ENCODE data around the gene KIF1A. TPM values are rescaled to one million over a fixed set of nuclear protein-coding genes. Genes with fewer than 3 reads are reported as not detected.

The KIF1A gene
- total RNA-seq, 1 experiment from 2014 or later = not detected

GRCh38 chr2:240784629-240785423, 35.2 kb downstream of the KIF1A start:
- H3K4me2 ChIP-seq = no peak overlapping the region
- no peaks in the 10 kb centered on the region for H3K9me2 ChIP-seq (ENCODE audit: insufficient read depth)
- TF ChIP-seq CTCF (conservative IDR thresholded peaks at IDR 0.05) (no peak), EZH2 (IDR thresholded peaks at IDR 0.05; ENCODE audit: low read depth) (no peak)
- ChIA-PET CTCF (no interaction called here), POLR2A (ENCODE audit: unreplicated experiment) (no interaction called here)
- H3K36me3 ChIP-seq (ENCODE audit: low read depth) = no peaks in the 10 kb centered on the region
- no peak for DNase-seq
- H3F3A ChIP-seq (ENCODE audit: insufficient read depth, low read depth) = no peaks in the 10 kb centered on the region
- intact Hi-C loops (cut with micrococcal nuclease; ENCODE audit: unreplicated experiment) = no loop called here
- H3K79me2 ChIP-seq (ENCODE audit: low read depth) = no peaks in the 10 kb centered on the region
- BruUV-seq (replicated peaks) = no TSS peak
- no peaks in the 10 kb centered on the region for H3K4me1 ChIP-seq (replicated peaks; ENCODE audit: insufficient read depth)
- H3K4me3 ChIP-seq = no peak overlapping the region
- H3K27ac ChIP-seq = no peak overlapping the region
- H2AFZ ChIP-seq = no peak overlapping the region
- H4K20me1 ChIP-seq (ENCODE audit: insufficient read depth) = no peaks in the 10 kb centered on the region
- H3K27me3 ChIP-seq (ENCODE audit: insufficient read depth, low read depth) = peaks cover 67% of the 10 kb centered on the region
- no peaks in the 10 kb centered on the region for H3K9me3 ChIP-seq (ENCODE audit: insufficient read depth, low read depth)

- BruUV-seq (replicated peaks) = no TSS peak
- no peak overlapping the region for H2AFZ ChIP-seq
- no peak overlapping the region for H3K4me2 ChIP-seq
- no peak for DNase-seq
- no peaks in the 10 kb centered on the region for H3F3A ChIP-seq (ENCODE audit: insufficient read depth, low read depth)
- intact Hi-C loops (cut with micrococcal nuclease; ENCODE audit: unreplicated experiment) = no loop called here
- H3K4me1 ChIP-seq (replicated peaks; ENCODE audit: insufficient read depth) = no peaks in the 10 kb centered on the region
- POLR2A ChIA-PET (ENCODE audit: unreplicated experiment) = no interaction called here
- no peaks in the 10 kb centered on the region for H4K20me1 ChIP-seq (ENCODE audit: insufficient read depth)
- H3K36me3 ChIP-seq (ENCODE audit: low read depth) = no peaks in the 10 kb centered on the region
- no peak overlapping the region for H3K4me3 ChIP-seq
- peaks cover 65% of the 10 kb centered on the region for H3K27me3 ChIP-seq (ENCODE audit: insufficient read depth, low read depth)
- no peak overlapping the region for H3K27ac ChIP-seq
- CTCF ChIA-PET = no interaction called here
- TF ChIP-seq EZH2 (IDR thresholded peaks at IDR 0.05; ENCODE audit: low read depth) (no peak), CTCF (conservative IDR thresholded peaks at IDR 0.05) (no peak)
- H3K9me3 ChIP-seq (ENCODE audit: insufficient read depth, low read depth) = no peaks in the 10 kb centered on the region
- no peaks in the 10 kb centered on the region for H3K79me2 ChIP-seq (ENCODE audit: low read depth)
- H3K9me2 ChIP-seq (ENCODE audit: insufficient read depth) = no peaks in the 10 kb centered on the region
These were observed 36.0 kb downstream of the KIF1A start for GRCh38 chr2:240783819-240784621.

- Histone ChIP-seq H3K4me1 (replicated peaks; ENCODE audit: insufficient read depth) (no peaks in the 10 kb centered on the region), H3F3A (ENCODE audit: insufficient read depth, low read depth) (no peaks in the 10 kb centered on the region), H3K36me3 (ENCODE audit: low read depth) (no peaks in the 10 kb centered on the region), H3K27me3 (ENCODE audit: insufficient read depth, low read depth) (peaks cover 62% of the 10 kb centered on the region), H3K79me2 (ENCODE audit: low read depth) (no peaks in the 10 kb centered on the region), H3K9me2 (ENCODE audit: insufficient read depth) (no peaks in the 10 kb centered on the region), H4K20me1 (ENCODE audit: insufficient read depth) (no peaks in the 10 kb centered on the region), H3K4me2 (no peak overlapping the region), H3K4me3 (no peak overlapping the region), H3K9me3 (ENCODE audit: insufficient read depth, low read depth) (no peaks in the 10 kb centered on the region), H2AFZ (no peak overlapping the region), H3K27ac (no peak overlapping the region)
- intact Hi-C loops (cut with micrococcal nuclease; ENCODE audit: unreplicated experiment) = no loop called here
- POLR2A ChIA-PET (ENCODE audit: unreplicated experiment) = no interaction called here
- TF ChIP-seq CTCF (conservative IDR thresholded peaks at IDR 0.05) = no peak
- no peak for TF ChIP-seq EZH2 (IDR thresholded peaks at IDR 0.05; ENCODE audit: low read depth)
- no peak for DNase-seq
- BruUV-seq (replicated peaks) = no TSS peak
- CTCF ChIA-PET = no interaction called here
These were observed 36.9 kb downstream of the KIF1A start for GRCh38 chr2:240782886-240783818.
